Gastroesophageal sphincter (tissue), 3 donors: ENCODE measurements around the gene CHRM1.
"Not testable (repeated sequence)": the region's sequence is repeated elsewhere in the genome, so short reads cannot be mapped to it uniquely, and the experiment has no call there.

Experiments
- CTCF ChIP-seq, 4 experiments: fragments of 200-600 bp in 2 of 4; fragments of 450-650 bp in 2 of 4; sonication (generic) in 1 of 4; IDR thresholded peaks; one replicate each; pipeline ENCODE4 v1.5.1; 2017 to 2019; ENCODE audit warnings: antibody characterized with exemption in 4 of 4, mild to moderate bottlenecking in 2 of 4, moderate library complexity in 2 of 4
- POLR2A ChIP-seq, 2 donors: fragments of 450-650 bp; IDR thresholded peaks; one replicate each; pipeline ENCODE4 v1.6.1; 2017; ENCODE audit warnings: antibody characterized with exemption in 2 of 2, mild to moderate bottlenecking in 2 of 2, moderate library complexity in 1 of 2
- POLR2AphosphoS5 ChIP-seq: sonication (generic); formaldehyde crosslinking; IDR thresholded peaks from one replicate; pipeline ENCODE4 v1.6.1; 2017; ENCODE audit warnings: antibody characterized with exemption

GRCh38 chr11:62945538-62945937 is 24.4 kb upstream of the CHRM1 start:
- TF ChIP-seq CTCF (IDR thresholded peaks at IDR 0.05); POLR2AphosphoS5; POLR2A (IDR thresholded peaks at IDR 0.05): not testable (repeated sequence)
